ENCODE data around the gene CNKSR1. TPM values are rescaled to one million over a fixed set of nuclear protein-coding genes. Genes with fewer than 3 reads are reported as not detected.

The CNKSR1 gene
- total and polyA plus RNA-seq, 2 donors (not counting 1 experiment from before 2014, with no cell fraction given): 3.7 to 5.8 TPM

DNA sequence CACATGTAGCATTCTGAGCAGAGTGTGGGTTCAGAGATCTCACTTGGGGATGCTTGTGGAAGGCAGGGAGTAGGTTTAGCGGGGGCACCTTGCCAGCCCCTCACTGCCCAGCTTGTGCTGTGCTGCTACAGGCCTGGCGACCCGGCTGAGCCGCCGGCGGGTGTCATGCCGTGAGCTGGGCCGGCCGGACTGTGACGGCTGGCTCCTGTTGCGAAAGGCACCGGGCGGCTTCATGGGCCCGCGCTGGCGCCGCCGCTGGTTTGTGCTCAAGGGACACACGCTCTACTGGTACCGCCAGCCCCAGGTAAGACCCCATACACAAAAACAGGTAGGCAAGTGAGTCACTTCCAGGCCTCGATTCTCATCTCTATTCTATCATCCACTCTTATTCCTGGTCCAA is 7.6 kb downstream of the CNKSR1 start:
- no peaks in the 10 kb centered on the region for H3K9me3 ChIP-seq (ENCODE audit: control extremely low read depth in 1 of 3, control insufficient read depth in 2 of 3, insufficient read depth in 1 of 3, low read length in 2 of 3)
- intact Hi-C loops (cut with micrococcal nuclease): no loop called here
- no peaks in the 10 kb centered on the region for H3K79me2 ChIP-seq (ENCODE audit: control insufficient read depth, insufficient read depth, low read length)
- no peaks in the 10 kb centered on the region for H3K27me3 Mint-ChIP-seq
- H3K27ac ChIP-seq (ENCODE audit: low read length in 2 of 2): no peak overlapping the region
- ChIA-PET CTCF (no interaction called here), POLR2A (no interaction called here)
- no peak overlapping the region for H3K9ac ChIP-seq (ENCODE audit: low read length)
- no peak overlapping the region for H3K4me3 Mint-ChIP-seq
- H3K27me3 ChIP-seq (replicated peaks in 1 of 4; ENCODE audit: control extremely low read depth in 1 of 4, control insufficient read depth in 3 of 4, insufficient read depth in 4 of 4, low read length in 3 of 4): no peaks in the 10 kb centered on the region
- H4K20me1 ChIP-seq (ENCODE audit: control insufficient read depth, insufficient read depth, low read length, poor library complexity, severe bottlenecking): no peaks in the 10 kb centered on the region
- H3K4me1 ChIP-seq (ENCODE audit: control insufficient read depth in 2 of 2, insufficient read depth in 2 of 2, low read length in 2 of 2): no peaks in the 10 kb centered on the region
- no peak overlapping the region for H3K4me3 ChIP-seq (ENCODE audit: control extremely low read depth in 1 of 5, extremely low read depth in 1 of 5, insufficient read depth in 1 of 5, low read depth in 2 of 5, low read length in 4 of 5)
- H3K9me3 Mint-ChIP-seq (ENCODE audit: insufficient read depth): no peaks in the 10 kb centered on the region
- H3K27ac Mint-ChIP-seq: no peak overlapping the region
- no peak overlapping the region for H2AFZ ChIP-seq (ENCODE audit: insufficient read depth, low read depth, low read length, poor library complexity, severe bottlenecking)
- no peak for ATAC-seq (ENCODE audit: low read depth)
- 97% methylated on average over 17 of the region's 21 CpGs for WGBS (ENCODE audit: insufficient coverage)
- no peak overlapping the region for H3K4me2 ChIP-seq (replicated peaks; ENCODE audit: low read depth, low read length, poor library complexity, severe bottlenecking)
- H3K36me3 ChIP-seq (replicated peaks in 1 of 2; ENCODE audit: control extremely low read depth in 1 of 2, control insufficient read depth in 1 of 2, extremely low read depth in 1 of 2, insufficient read depth in 2 of 2, low read length in 1 of 2): no peaks in the 10 kb centered on the region
- no peak for TF ChIP-seq CTCF (IDR thresholded peaks at IDR 0.05)
- no peak for TF ChIP-seq EZH2 (IDR thresholded peaks at IDR 0.05; ENCODE audit: borderline replicate concordance, insufficient read depth, low read depth, low read length, poor library complexity, severe bottlenecking)
- DNase-seq: no peak
- H3K4me1 Mint-ChIP-seq: no peaks in the 10 kb centered on the region

DNA sequence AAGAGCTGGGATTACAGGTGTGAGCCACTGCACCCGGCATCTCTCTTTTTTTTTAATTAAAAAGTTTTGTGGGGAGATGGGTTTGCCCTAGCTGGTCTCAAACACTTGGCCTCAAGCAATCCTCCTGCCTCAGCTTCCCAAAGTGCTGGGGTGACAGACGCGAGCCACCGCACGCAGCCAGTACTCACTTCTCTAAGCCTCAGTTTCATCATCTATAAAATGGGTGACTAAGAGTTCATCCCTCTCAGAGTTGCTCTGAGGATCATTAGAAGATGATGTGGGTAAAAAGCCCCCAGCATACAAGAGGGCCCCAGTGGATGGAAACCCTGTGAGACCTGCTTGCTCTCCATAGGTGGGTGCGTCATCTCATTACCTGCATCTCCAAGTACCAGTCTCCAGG is 10.6 kb downstream of the CNKSR1 start:
- ChIA-PET POLR2A (no interaction called here), CTCF (interaction anchor here (1.3 kb wide), 1 partner anchor 230 kb away, joined by 3 read pairs; no protein-coding TSS in a partner anchor)
- Histone ChIP-seq H3K4me1 (ENCODE audit: control insufficient read depth in 2 of 2, insufficient read depth in 2 of 2, low read length in 2 of 2) (no peaks in the 10 kb centered on the region), H3K4me2 (replicated peaks; ENCODE audit: low read depth, low read length, poor library complexity, severe bottlenecking) (no peak overlapping the region), H3K9me3 (ENCODE audit: control extremely low read depth in 1 of 3, control insufficient read depth in 2 of 3, insufficient read depth in 1 of 3, low read length in 2 of 3) (no peaks in the 10 kb centered on the region), H3K27me3 (replicated peaks in 1 of 4; ENCODE audit: control extremely low read depth in 1 of 4, control insufficient read depth in 3 of 4, insufficient read depth in 4 of 4, low read length in 3 of 4) (no peaks in the 10 kb centered on the region), H2AFZ (ENCODE audit: insufficient read depth, low read depth, low read length, poor library complexity, severe bottlenecking) (no peak overlapping the region), H3K27ac (ENCODE audit: low read length in 2 of 2) (no peak overlapping the region), H3K4me3 (ENCODE audit: control extremely low read depth in 1 of 5, extremely low read depth in 1 of 5, insufficient read depth in 1 of 5, low read depth in 2 of 5, low read length in 4 of 5) (no peak overlapping the region), H3K9ac (ENCODE audit: low read length) (no peak overlapping the region), H3K36me3 (replicated peaks in 1 of 2; ENCODE audit: control extremely low read depth in 1 of 2, control insufficient read depth in 1 of 2, extremely low read depth in 1 of 2, insufficient read depth in 2 of 2, low read length in 1 of 2) (no peaks in the 10 kb centered on the region), H3K79me2 (ENCODE audit: control insufficient read depth, insufficient read depth, low read length) (no peaks in the 10 kb centered on the region), H4K20me1 (ENCODE audit: control insufficient read depth, insufficient read depth, low read length, poor library complexity, severe bottlenecking) (no peaks in the 10 kb centered on the region)
- H3K4me1 Mint-ChIP-seq: no peaks in the 10 kb centered on the region
- intact Hi-C loops (cut with micrococcal nuclease): no loop called here
- WGBS (ENCODE audit: insufficient coverage): no CpG with 5 or more reads among the region's 6 CpGs
- DNase-seq: no peak
- H3K4me3 Mint-ChIP-seq: no peak overlapping the region
- TF ChIP-seq CTCF (IDR thresholded peaks at IDR 0.05) (no peak), EZH2 (IDR thresholded peaks at IDR 0.05; ENCODE audit: borderline replicate concordance, insufficient read depth, low read depth, low read length, poor library complexity, severe bottlenecking) (no peak)
- H3K27ac Mint-ChIP-seq: no peak overlapping the region
- H3K9me3 Mint-ChIP-seq (ENCODE audit: insufficient read depth): no peaks in the 10 kb centered on the region
- ATAC-seq (ENCODE audit: low read depth): no peak
- H3K27me3 Mint-ChIP-seq: no peaks in the 10 kb centered on the region

Data from B cell (primary cell).